BLaER1 treated with 17β-estradiol and CSF1 and Interleukin-3, amounts not matched to agents 10 nM and 100 nM (cell line): Measurements from ENCODE around the gene MEIOSIN.

Experiments
- H3K27ac ChIP-seq, 11 experiments: shearing (Covaris generic); formaldehyde crosslinking; 2 replicates each; pipeline ENCODE4 v1.8.1; 2022
- H3K27me3 ChIP-seq, 11 experiments: shearing (Covaris generic); formaldehyde crosslinking; 2 replicates each; pipeline ENCODE4 v1.8.1; 2022
- H3K36me3 ChIP-seq, 11 experiments: shearing (Covaris generic); formaldehyde crosslinking; 2 replicates each; pipeline ENCODE4 v1.8.1; 2022
- H3K4me1 ChIP-seq, 10 experiments: shearing (Covaris generic); formaldehyde crosslinking; 2 replicates each; pipeline ENCODE4 v1.8.1; 2022
- H3K4me2 ChIP-seq, 11 experiments: shearing (Covaris generic); formaldehyde crosslinking; 2 replicates each; pipeline ENCODE4 v1.8.1; 2022
- H3K4me3 ChIP-seq, 10 experiments: shearing (Covaris generic); formaldehyde crosslinking; 2 replicates each; pipeline ENCODE4 v1.8.1; 2022
- H3K9ac ChIP-seq, 11 experiments: shearing (Covaris generic); formaldehyde crosslinking; 2 replicates each; pipeline ENCODE4 v1.8.1; 2022
- H3K9me3 ChIP-seq, 11 experiments: shearing (Covaris generic); formaldehyde crosslinking; replicated peaks in 1 of 11; 2 replicates each; pipeline ENCODE4 v1.8.1; 2022
- H4K20me1 ChIP-seq, 11 experiments: shearing (Covaris generic); formaldehyde crosslinking; 2 replicates each; pipeline ENCODE4 v1.8.1; 2022
- Cebpa-rat ChIP-seq, 11 experiments: shearing (Covaris generic); IDR thresholded peaks; 2 replicates each; pipeline ENCODE4 v1.8.1; 2022

The MEIOSIN gene

DNA sequence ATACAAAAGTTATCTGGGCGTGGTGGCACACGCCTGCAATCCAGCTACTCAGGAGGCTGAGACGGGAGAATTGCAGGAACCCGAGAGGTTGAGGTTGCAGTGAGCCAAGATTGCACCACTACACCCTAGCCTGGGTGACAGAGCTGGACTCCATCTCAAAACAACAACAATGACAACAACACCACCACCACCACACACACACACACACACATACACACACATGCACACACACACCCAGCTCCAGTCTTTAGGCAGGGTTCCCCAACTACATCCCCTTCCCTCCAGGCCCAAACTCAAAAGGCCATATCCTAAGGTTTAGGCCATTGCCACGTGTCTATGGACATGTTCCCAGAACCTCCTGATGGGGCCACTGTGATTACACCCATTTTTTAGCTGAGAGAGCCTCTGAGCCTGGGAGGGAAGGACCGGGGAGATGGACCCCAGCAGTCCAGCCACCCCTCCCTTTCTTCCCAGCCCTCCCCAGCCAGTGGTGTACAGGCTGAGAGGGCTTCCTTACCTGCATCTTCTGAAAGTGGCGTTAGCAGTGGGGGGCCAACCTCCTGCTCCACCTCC lies 68.5 kb downstream of the MEIOSIN start:
- H3K9ac ChIP-seq = no peak overlapping the region
- H3K4me3 ChIP-seq = no peak overlapping the region
- TF ChIP-seq Cebpa-rat (IDR thresholded peaks at IDR 0.05) = no peak
- peaks cover 30 to 50% (median 43%) of the 10 kb centered on the region in 10 experiments for H3K4me1 ChIP-seq
- H3K27ac ChIP-seq = 0 out of 22 replicates have a peak overlapping the region, but pooled peaks of 1 of the 11 experiments have one; percentile 79
- H3K4me2 ChIP-seq = peak overlapping the region in 9 of 11 experiments; percentile 12 to 89 (median 72); a peak in 14 of 22 replicates
- no peaks in the 10 kb centered on the region for H3K9me3 ChIP-seq
- no peaks in the 10 kb centered on the region for H3K36me3 ChIP-seq
- H4K20me1 ChIP-seq = peaks cover 0 to 22% (median 8%) of the 10 kb centered on the region in 11 experiments; a peak in 11 of 22 replicates
- H3K27me3 ChIP-seq = peaks cover 0 to 70% (median 4%) of the 10 kb centered on the region in 11 experiments; a peak in 9 of 22 replicates

GRCh38 chr19:45804140-45804958 lies 71.1 kb downstream of the MEIOSIN start:
- Histone ChIP-seq H3K9me3 (no peaks in the 10 kb centered on the region), H3K4me3 (no peak overlapping the region), H3K27me3 (peaks cover 0 to 47% (median 4%) of the 10 kb centered on the region in 11 experiments; a peak in 9 of 22 replicates), H3K4me1 (peaks cover 28 to 65% (median 46%) of the 10 kb centered on the region in 10 experiments), H3K36me3 (no peaks in the 10 kb centered on the region), H3K9ac (no peak overlapping the region), H4K20me1 (peaks cover 0 to 12% (median 6%) of the 10 kb centered on the region in 11 experiments; a peak in 11 of 22 replicates), H3K27ac (no peak overlapping the region), H3K4me2 (no peak overlapping the region)
- no peak for TF ChIP-seq Cebpa-rat (IDR thresholded peaks at IDR 0.05)

DNA sequence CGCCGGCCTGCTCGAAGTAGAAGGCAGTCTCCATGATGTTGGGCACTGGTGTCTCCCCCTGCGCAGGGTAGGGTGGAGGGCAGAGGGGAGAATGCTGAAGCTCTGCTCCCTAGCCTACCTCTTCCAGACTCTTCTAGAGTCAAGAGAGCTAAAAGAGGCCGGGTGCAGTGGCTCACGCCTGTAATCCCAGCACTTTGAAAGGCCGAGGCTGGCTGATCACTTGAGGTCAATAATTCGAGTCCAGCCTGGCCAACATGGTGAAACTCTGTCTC lies 71.7 kb downstream of the MEIOSIN start:
- H4K20me1 ChIP-seq = peaks cover 0 to 7% (median 1%) of the 10 kb centered on the region in 11 experiments; a peak in 7 of 22 replicates
- no peak overlapping the region for H3K4me3 ChIP-seq
- no peaks in the 10 kb centered on the region for H3K36me3 ChIP-seq
- no peaks in the 10 kb centered on the region for H3K9me3 ChIP-seq
- H3K4me1 ChIP-seq = peaks cover 28 to 65% (median 46%) of the 10 kb centered on the region in 10 experiments
- H3K4me2 ChIP-seq = no peak overlapping the region
- no peak overlapping the region for H3K9ac ChIP-seq
- no peak overlapping the region for H3K27ac ChIP-seq
- TF ChIP-seq Cebpa-rat (IDR thresholded peaks at IDR 0.05) = no peak
- H3K27me3 ChIP-seq = peaks cover 0 to 44% (median 4%) of the 10 kb centered on the region in 11 experiments; a peak in 9 of 22 replicates

- Histone ChIP-seq H3K27me3 (peaks cover 0 to 44% (median 4%) of the 10 kb centered on the region in 11 experiments; a peak in 8 of 22 replicates), H3K9ac (0 out of 22 replicates have a peak overlapping the region, but pooled peaks of 1 of the 11 experiments have one; percentile 7), H3K4me1 (peaks cover 28 to 65% (median 46%) of the 10 kb centered on the region in 10 experiments), H3K4me2 (peak overlapping the region in 8 of 11 experiments; percentile 49 to 73 (median 55); a peak in 12 of 22 replicates), H3K4me3 (no peak overlapping the region), H3K9me3 (no peaks in the 10 kb centered on the region), H3K36me3 (no peaks in the 10 kb centered on the region), H3K27ac (peak overlapping the region in 3 of 11 experiments; percentile 39 to 52 (median 43); a peak in 4 of 22 replicates), H4K20me1 (0 out of 22 replicates have a peak, but pooled peaks cover 0 to 5% (median 0%) of the 10 kb centered on the region in 11 experiments)
- TF ChIP-seq Cebpa-rat (IDR thresholded peaks at IDR 0.05) = no peak
Observed at GRCh38 chr19:45805719-45806118, 72.5 kb downstream of the MEIOSIN start.

DNA sequence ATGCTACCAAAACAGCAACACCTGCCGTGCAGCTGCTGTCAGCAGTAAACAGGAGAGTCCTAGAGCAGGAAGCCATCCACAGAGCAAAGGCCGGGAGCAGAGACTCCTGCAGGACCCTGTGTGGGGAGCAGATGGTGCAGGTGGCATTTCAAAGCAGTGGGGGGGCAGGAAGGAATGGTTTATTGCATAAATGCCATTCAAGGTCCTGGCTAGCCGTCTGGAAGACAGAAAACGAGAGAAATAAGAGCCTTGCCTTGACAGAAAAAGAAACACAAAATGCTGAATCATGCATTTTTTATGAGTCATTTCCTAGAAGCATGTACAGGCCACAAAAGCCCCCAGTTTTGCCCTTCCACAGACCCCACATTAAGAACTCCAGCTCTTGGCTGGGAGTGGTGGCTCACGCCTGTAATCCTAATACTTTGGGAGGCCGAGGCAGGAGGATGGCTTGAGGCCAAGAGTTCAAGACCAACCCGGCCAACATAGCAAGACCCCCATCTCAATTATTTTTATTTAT lies 76.5 kb downstream of the MEIOSIN start:
- peak in 1 of 11 experiments; percentile 36; a peak in 1 of 22 replicates for TF ChIP-seq Cebpa-rat (IDR thresholded peaks at IDR 0.05)
- H3K27ac ChIP-seq = peak overlapping the region in 9 of 11 experiments; percentile 65 to 85 (median 81); a peak in 18 of 22 replicates

DNA sequence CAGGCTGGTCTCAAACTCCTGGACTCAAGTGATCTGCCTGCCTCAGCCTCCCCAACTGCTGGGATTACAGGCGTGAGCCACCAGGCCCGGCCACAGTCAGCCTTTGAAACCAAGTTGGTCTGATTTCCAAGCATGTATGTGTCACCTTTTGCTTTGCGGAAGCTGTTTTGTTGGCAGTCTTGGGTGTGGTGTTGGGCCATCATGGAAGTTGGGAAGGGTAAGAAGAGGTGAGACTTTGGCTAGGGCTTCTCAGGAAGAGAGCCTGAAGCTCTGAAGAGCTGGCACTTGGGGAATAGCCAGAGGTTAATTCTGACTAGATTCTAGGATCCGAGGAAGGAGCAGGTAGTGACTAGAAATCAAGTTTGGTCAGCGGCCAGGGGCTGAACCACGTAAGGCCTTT lies 79.1 kb downstream of the MEIOSIN start:
- no peak overlapping the region for H3K9ac ChIP-seq
- H3K27me3 ChIP-seq = peaks cover 0 to 18% (median 0%) of the 10 kb centered on the region in 11 experiments; a peak in 3 of 22 replicates
- H3K27ac ChIP-seq = peak overlapping the region in 1 of 11 experiments; percentile 31; a peak in 1 of 22 replicates
- H4K20me1 ChIP-seq = peaks cover 0 to 25% (median 9%) of the 10 kb centered on the region in 11 experiments; a peak in 12 of 22 replicates
- H3K9me3 ChIP-seq = no peaks in the 10 kb centered on the region
- no peak for TF ChIP-seq Cebpa-rat (IDR thresholded peaks at IDR 0.05)
- H3K4me3 ChIP-seq = no peak overlapping the region
- peaks cover 36 to 77% (median 53%) of the 10 kb centered on the region in 10 experiments for H3K4me1 ChIP-seq
- no peak overlapping the region for H3K4me2 ChIP-seq
- no peaks in the 10 kb centered on the region; a peak in 2 of 22 replicates for H3K36me3 ChIP-seq

More for the DNA sequence above, 76.5 kb downstream of the MEIOSIN start:
- H3K9ac ChIP-seq = peak overlapping the region in 9 of 11 experiments; percentile 29 to 71 (median 65); a peak in 18 of 22 replicates
- no peaks in the 10 kb centered on the region; a peak in 2 of 22 replicates for H3K36me3 ChIP-seq
- H3K4me3 ChIP-seq = peak overlapping the region in 4 of 10 experiments; percentile 5 to 52 (median 16); a peak in 6 of 20 replicates
- peak overlapping the region; percentile 67 to 96 (median 87) for H3K4me2 ChIP-seq
- H4K20me1 ChIP-seq = peaks cover 0 to 10% (median 3%) of the 10 kb centered on the region in 11 experiments; a peak in 9 of 22 replicates
- H3K4me1 ChIP-seq = peaks cover 22 to 70% (median 39%) of the 10 kb centered on the region in 10 experiments
- no peaks in the 10 kb centered on the region for H3K9me3 ChIP-seq
- H3K27me3 ChIP-seq = peaks cover 0 to 15% (median 0%) of the 10 kb centered on the region in 11 experiments; a peak in 4 of 22 replicates
